H9 (cell line): Measurements from ENCODE around the gene SMAD6. TPM values are rescaled to one million over a fixed set of nuclear protein-coding genes. Genes with fewer than 3 reads are reported as not detected.

Experiments used
- DNase-seq: peaks from one replicate; pipeline ENCODE4 v3.0.0-alpha.2; 2017
- H2AFZ ChIP-seq: one replicate; pipeline ENCODE4 v1.6.1; 2013; ENCODE audit warnings: mild to moderate bottlenecking, low read length, control low read depth, moderate library complexity
- H2AK5ac ChIP-seq: 2 replicates; pipeline ENCODE4 v1.6.1; 2013; ENCODE audit warnings: low read length, control low read depth, mixed read lengths; ENCODE audit not compliant: insufficient read length
- H2BK120ac ChIP-seq: one replicate; pipeline ENCODE4 v1.6.1; 2013; ENCODE audit warnings: low read depth, mild to moderate bottlenecking, low read length, control low read depth, inconsistent platforms; ENCODE audit not compliant: poor library complexity, severe bottlenecking
- H2BK12ac ChIP-seq: 2 replicates; pipeline ENCODE4 v1.6.1; 2013; ENCODE audit warnings: low read length, control low read depth, mixed read lengths, low read depth; ENCODE audit not compliant: insufficient read length
- H2BK15ac ChIP-seq: 2 replicates; pipeline ENCODE4 v1.6.1; 2013; ENCODE audit warnings: low read depth, low read length, control low read depth
- H2BK20ac ChIP-seq: one replicate; pipeline ENCODE4 v1.6.1; 2013; ENCODE audit warnings: low read depth, mild to moderate bottlenecking, low read length, control low read depth, inconsistent platforms; ENCODE audit not compliant: poor library complexity, severe bottlenecking
- H2BK5ac ChIP-seq: 2 replicates; pipeline ENCODE4 v1.6.1; 2013; ENCODE audit warnings: low read length, control low read depth, mixed read lengths; ENCODE audit not compliant: insufficient read length
- H3K14ac ChIP-seq: 2 replicates; pipeline ENCODE4 v1.6.1; 2013; ENCODE audit warnings: low read length, control low read depth; ENCODE audit not compliant: insufficient read depth
- H3K18ac ChIP-seq: 2 replicates; pipeline ENCODE4 v1.6.1; 2013; ENCODE audit warnings: low read depth, mild to moderate bottlenecking, mixed read lengths, low read length, control low read depth; ENCODE audit not compliant: insufficient read length
- H3K23ac ChIP-seq: 2 replicates; pipeline ENCODE4 v1.6.1; 2013; ENCODE audit warnings: low read length, control low read depth, mixed read lengths, low read depth; ENCODE audit not compliant: insufficient read length
- H3K23me2 ChIP-seq: 2 replicates; pipeline ENCODE4 v1.6.1; 2013; ENCODE audit warnings: low read depth, mild to moderate bottlenecking, mixed read lengths, low read length, control low read depth; ENCODE audit not compliant: insufficient read length, poor library complexity, severe bottlenecking
- H3K27ac ChIP-seq: 2 replicates; pipeline ENCODE4 v1.5.1; 2013; ENCODE audit warnings: low read length, control low read depth, mixed read lengths, low read depth; ENCODE audit not compliant: insufficient read length
- H3K27me3 ChIP-seq: 2 replicates; pipeline ENCODE4 v1.6.1; 2013; ENCODE audit warnings: low read length, control low read depth, inconsistent platforms; ENCODE audit not compliant: insufficient read depth
- H3K4ac ChIP-seq: 2 replicates; pipeline ENCODE4 v1.6.1; 2013; ENCODE audit warnings: low read depth, mild to moderate bottlenecking, control low read depth, inconsistent platforms, low read length, moderate library complexity
- H3K4me1 ChIP-seq: 2 replicates; pipeline ENCODE4 v1.6.1; 2013; ENCODE audit warnings: low read length, control low read depth, inconsistent platforms; ENCODE audit not compliant: insufficient read depth
- H3K4me2 ChIP-seq: 2 replicates; pipeline ENCODE4 v1.6.1; 2013; ENCODE audit warnings: low read length, control low read depth, mixed read lengths; ENCODE audit not compliant: insufficient read length, insufficient read depth
- H3K56ac ChIP-seq: 2 replicates; pipeline ENCODE4 v1.6.1; 2013; ENCODE audit warnings: low read depth, mild to moderate bottlenecking, mixed read lengths, low read length, control low read depth; ENCODE audit not compliant: insufficient read length
- H3K79me1 ChIP-seq: 2 replicates; pipeline ENCODE4 v1.6.1; 2013; ENCODE audit warnings: low read depth, mild to moderate bottlenecking, moderate library complexity, low read length, control low read depth, inconsistent platforms; ENCODE audit not compliant: insufficient read depth, poor library complexity, severe bottlenecking
- H3K79me2 ChIP-seq: 2 replicates; pipeline ENCODE4 v1.6.1; 2013; ENCODE audit warnings: low read length, control low read depth, inconsistent platforms; ENCODE audit not compliant: insufficient read depth
- H3K9ac ChIP-seq: 2 replicates; pipeline ENCODE4 v1.6.1; 2013; ENCODE audit warnings: low read length, control low read depth, mixed read lengths; ENCODE audit not compliant: insufficient read length; ENCODE audit errors: extremely low read depth
- H3K9me3 ChIP-seq: one replicate; pipeline ENCODE4 v1.6.1; 2013; ENCODE audit warnings: low read depth, low read length, inconsistent platforms; ENCODE audit not compliant: control insufficient read depth
- H3T11ph ChIP-seq: one replicate; pipeline ENCODE4 v1.6.1; 2013; ENCODE audit warnings: mild to moderate bottlenecking, low read length, control low read depth, inconsistent platforms
- H4K20me1 ChIP-seq: one replicate; pipeline ENCODE4 v1.6.1; 2013; ENCODE audit not compliant: control insufficient read depth, insufficient read length, insufficient read depth
- H4K5ac ChIP-seq: 2 replicates; pipeline ENCODE4 v1.6.1; 2013; ENCODE audit warnings: low read depth, mild to moderate bottlenecking, mixed read lengths, low read length, control low read depth; ENCODE audit not compliant: insufficient read length
- H4K8ac ChIP-seq: replicated peaks from 2 replicates; pipeline ENCODE4 v1.6.1; 2013; ENCODE audit warnings: low read length, control low read depth, mixed read lengths, low read depth; ENCODE audit not compliant: insufficient read length
- H4K91ac ChIP-seq: 2 replicates; pipeline ENCODE4 v1.6.1; 2013; ENCODE audit warnings: low read depth, mild to moderate bottlenecking, moderate library complexity, mixed read lengths, low read length, control low read depth; ENCODE audit not compliant: insufficient read length
- H3K27ac Mint-ChIP-seq, 3 experiments: 2 replicates in 2 of 3; 3 replicates in 1 of 3; pipeline ENCODE4 v1.8.0; 2020 to 2021; ENCODE audit warnings: mixed read lengths in 3 of 3, mild to moderate bottlenecking in 1 of 3, moderate library complexity in 1 of 3
- H3K27me3 Mint-ChIP-seq: 2 replicates; pipeline ENCODE4 v1.8.0; 2021; ENCODE audit warnings: low read depth, mild to moderate bottlenecking, moderate library complexity, mixed read lengths
- H3K36me3 Mint-ChIP-seq, 3 experiments: 2 replicates in 2 of 3; 3 replicates in 1 of 3; pipeline ENCODE4 v1.8.0; 2020 to 2021; ENCODE audit warnings: low read depth in 3 of 3, mixed read lengths in 3 of 3; ENCODE audit not compliant: insufficient read depth in 1 of 3
- H3K4me1 Mint-ChIP-seq, 2 experiments: 2 replicates each; pipeline ENCODE4 v1.8.0; 2020; ENCODE audit warnings: mixed read lengths in 2 of 2
- H3K4me3 Mint-ChIP-seq, 2 experiments: 2 replicates in 1 of 2; 3 replicates in 1 of 2; pipeline ENCODE4 v1.8.0; 2020 to 2021; ENCODE audit warnings: mild to moderate bottlenecking in 2 of 2, mixed read lengths in 2 of 2, moderate library complexity in 1 of 2
- H3K9me3 Mint-ChIP-seq, 2 experiments: 2 replicates in 1 of 2; 3 replicates in 1 of 2; pipeline ENCODE4 v1.8.0; 2020; ENCODE audit warnings: mild to moderate bottlenecking in 2 of 2, mixed read lengths in 2 of 2, moderate library complexity in 1 of 2
- CTCF ChIP-seq: fragments of 200-600 bp; sonication (generic); conservative IDR thresholded peaks from 3 replicates; pipeline ENCODE4 v1.8.0; 2021; ENCODE audit warnings: antibody characterized with exemption, mild to moderate bottlenecking
- WGBS: extraction: QIAGEN DNeasy Blood & Tissue Kit; methylation state at CpG from one replicate; pipeline ENCODE4 v1.1.7; 2013; ENCODE audit warnings: missing lambda C conversion rate, low lambda C conversion rate, mixed read lengths; ENCODE audit not compliant: insufficient read length; ENCODE audit errors: extremely low coverage; 5-methylcytosine and 5-hydroxymethylcytosine counted together
- total RNA-seq: library from RNA; stranded (reverse); gene quantifications from 2 replicates; pipeline ENCODE4 v1.2.1, GENCODE V29; 2021

SMAD6 gene
- total RNA-seq, 1 experiment from 2014 or later, result 6.0 TPM

GRCh38 chr15:66716656-66717020 is 14.6 kb downstream of the SMAD6 start:
- no peak for TF ChIP-seq CTCF
- H3K27ac Mint-ChIP-seq, result peak overlapping the region in 2 of 3 experiments; percentile 39 to 79; a peak in 3 of 7 replicates
- H3K27me3 Mint-ChIP-seq, result no peaks in the 10 kb centered on the region
- H3K9me3 ChIP-seq, result no peaks in the 10 kb centered on the region
- H4K20me1 ChIP-seq, result no peaks in the 10 kb centered on the region
- H4K91ac ChIP-seq, result no peak overlapping the region
- H3K9me3 Mint-ChIP-seq, result no peaks in the 10 kb centered on the region
- H2BK5ac ChIP-seq, result no peak overlapping the region
- H2AFZ ChIP-seq, result no peak overlapping the region
- H3K18ac ChIP-seq, result no peak overlapping the region
- peaks cover 4 to 28% (median 5%) of the 10 kb centered on the region in 3 experiments; a peak in 6 of 7 replicates for H3K36me3 Mint-ChIP-seq
- no peak overlapping the region for H3K14ac ChIP-seq
- no peaks in the 10 kb centered on the region for H3K27me3 ChIP-seq
- H3K4me2 ChIP-seq, result no peak overlapping the region
- H3K79me2 ChIP-seq, result no peaks in the 10 kb centered on the region
- H3K4ac ChIP-seq, result no peak overlapping the region
- no peak overlapping the region for H2BK20ac ChIP-seq
- no peak overlapping the region for H2AK5ac ChIP-seq
- no peak overlapping the region for H4K8ac ChIP-seq
- H2BK15ac ChIP-seq, result no peak overlapping the region
- H3T11ph ChIP-seq, result no peak overlapping the region
- no peak overlapping the region for H4K5ac ChIP-seq
- no CpG with 5 or more reads among the region's 4 CpGs for WGBS
- no peaks in the 10 kb centered on the region for H3K23me2 ChIP-seq
- no peak overlapping the region for H3K9ac ChIP-seq
- H3K23ac ChIP-seq, result no peak overlapping the region
- no peak overlapping the region for H3K56ac ChIP-seq
- no peaks in the 10 kb centered on the region for H3K4me1 ChIP-seq
- no peak for DNase-seq
- H3K4me1 Mint-ChIP-seq, result peaks cover 28 to 40% of the 10 kb centered on the region in 2 experiments
- H2BK120ac ChIP-seq, result no peak overlapping the region
- no peak overlapping the region for H2BK12ac ChIP-seq
- H3K4me3 Mint-ChIP-seq, result no peak overlapping the region
- H3K79me1 ChIP-seq, result no peaks in the 10 kb centered on the region
- no peak overlapping the region for H3K27ac ChIP-seq
